MG63 (cell line): ENCODE data around the gene PTPRT. TPM values are rescaled to one million over a fixed set of nuclear protein-coding genes. Genes with fewer than 3 reads are reported as not detected.
A peak's percentile ranks its signal among the peaks of the same experiment; 100 is the strongest.

ENCODE experiments used
- DNase-seq: peaks from one replicate; pipeline ENCODE4 v3.0.0-alpha.2; 2020
- H3K27me3 ChIP-seq: fragments of 250-450 bp; sonication (Bioruptor Pico); 2 replicates; pipeline ENCODE4 v1.5.1; 2020; ENCODE audit warnings: mild to moderate bottlenecking, moderate library complexity
- H3K36me3 ChIP-seq: fragments of 250-450 bp; sonication (Bioruptor Pico); 2 replicates; pipeline ENCODE4 v1.5.1; 2020; ENCODE audit warnings: mild to moderate bottlenecking, moderate library complexity
- H3K4me3 ChIP-seq: fragments of 250-450 bp; sonication (Bioruptor Pico); 2 replicates; pipeline ENCODE4 v1.5.1; 2020; ENCODE audit warnings: mild to moderate bottlenecking, moderate library complexity
- H3K9me3 ChIP-seq: fragments of 250-450 bp; sonication (Bioruptor Pico); 2 replicates; pipeline ENCODE4 v1.5.1; 2020; ENCODE audit warnings: mild to moderate bottlenecking, moderate library complexity
- total RNA-seq: library from RNA; depleted of rRNA; stranded (reverse); fragments of >200 nt; shearing (Covaris generic); gene quantifications from 2 replicates; pipeline ENCODE4 v1.2.3, GENCODE V29; 2014; ENCODE audit warnings: low replicate concordance

The PTPRT gene
- total RNA-seq, 1 experiment from 2014 or later = not detected

GRCh38 chr20:42981253-42981652 lies 208.5 kb downstream of the PTPRT start:
- DNase-seq = no peak
- Histone ChIP-seq H3K9me3 (no peaks in the 10 kb centered on the region), H3K27me3 (peaks cover 4% of the 10 kb centered on the region), H3K4me3 (no peak overlapping the region), H3K36me3 (no peaks in the 10 kb centered on the region)

- Histone ChIP-seq H3K4me3 (no peak overlapping the region), H3K27me3 (peaks cover 4% of the 10 kb centered on the region), H3K36me3 (no peaks in the 10 kb centered on the region), H3K9me3 (no peaks in the 10 kb centered on the region)
- DNase-seq = no peak
These were observed 210.0 kb downstream of the PTPRT start for GRCh38 chr20:42979720-42980119.

GRCh38 chr20:42978184-42978974 lies 211.3 kb downstream of the PTPRT start:
- Histone ChIP-seq H3K4me3 (no peak overlapping the region), H3K27me3 (peaks cover 4% of the 10 kb centered on the region), H3K9me3 (no peaks in the 10 kb centered on the region), H3K36me3 (no peaks in the 10 kb centered on the region)
- no peak for DNase-seq

- DNase-seq = no peak
- H3K4me3 ChIP-seq = no peak overlapping the region
- H3K36me3 ChIP-seq = no peaks in the 10 kb centered on the region
- H3K27me3 ChIP-seq = peaks cover 4% of the 10 kb centered on the region
- no peaks in the 10 kb centered on the region for H3K9me3 ChIP-seq
These were observed 213.7 kb downstream of the PTPRT start for GRCh38 chr20:42975974-42976373.

- H3K36me3 ChIP-seq = no peaks in the 10 kb centered on the region
- H3K9me3 ChIP-seq = no peaks in the 10 kb centered on the region
- peaks cover 8% of the 10 kb centered on the region for H3K27me3 ChIP-seq
- H3K4me3 ChIP-seq = no peak overlapping the region
- no peak for DNase-seq
These were observed 215.4 kb downstream of the PTPRT start for GRCh38 chr20:42974347-42974746.

- Histone ChIP-seq H3K36me3 (no peaks in the 10 kb centered on the region), H3K4me3 (no peak overlapping the region), H3K9me3 (no peaks in the 10 kb centered on the region), H3K27me3 (peaks cover 5% of the 10 kb centered on the region; the same call in 1 of the 2 replicates)
- DNase-seq = no peak
These were observed 217.1 kb downstream of the PTPRT start for GRCh38 chr20:42972591-42972990.

- Histone ChIP-seq H3K36me3 (no peaks in the 10 kb centered on the region), H3K4me3 (no peak overlapping the region), H3K9me3 (no peaks in the 10 kb centered on the region), H3K27me3 (peaks cover 4% of the 10 kb centered on the region; the same call in 1 of the 2 replicates)
- DNase-seq = no peak
These were observed 221.0 kb downstream of the PTPRT start for GRCh38 chr20:42968746-42969145.

- Histone ChIP-seq H3K27me3 (no peaks in the 10 kb centered on the region), H3K4me3 (no peak overlapping the region), H3K9me3 (no peaks in the 10 kb centered on the region), H3K36me3 (no peaks in the 10 kb centered on the region)
- peak; percentile 55 for DNase-seq
These were observed 225.9 kb downstream of the PTPRT start for GRCh38 chr20:42963796-42964195.

- DNase-seq = no peak
- Histone ChIP-seq H3K27me3 (no peaks in the 10 kb centered on the region), H3K4me3 (no peak overlapping the region)
These were observed 227.9 kb downstream of the PTPRT start for GRCh38 chr20:42961771-42962170.

GRCh38 chr20:42959996-42960395 lies 229.7 kb downstream of the PTPRT start:
- no peaks in the 10 kb centered on the region for H3K27me3 ChIP-seq
- no peaks in the 10 kb centered on the region for H3K9me3 ChIP-seq
- H3K36me3 ChIP-seq = no peaks in the 10 kb centered on the region
- no peak for DNase-seq
- H3K4me3 ChIP-seq = no peak overlapping the region

More at GRCh38 chr20:42961771-42962170, 227.9 kb downstream of the PTPRT start:
- H3K36me3 ChIP-seq = no peaks in the 10 kb centered on the region
- no peaks in the 10 kb centered on the region for H3K9me3 ChIP-seq

GRCh38 chr20:42958367-42959069 lies 231.2 kb downstream of the PTPRT start:
- no peak for DNase-seq
- Histone ChIP-seq H3K9me3 (no peaks in the 10 kb centered on the region), H3K27me3 (no peaks in the 10 kb centered on the region), H3K36me3 (no peaks in the 10 kb centered on the region), H3K4me3 (no peak overlapping the region)

- Histone ChIP-seq H3K36me3 (no peaks in the 10 kb centered on the region), H3K9me3 (no peaks in the 10 kb centered on the region), H3K27me3 (no peaks in the 10 kb centered on the region), H3K4me3 (no peak overlapping the region)
- DNase-seq = no peak
These were observed 232.0 kb downstream of the PTPRT start for GRCh38 chr20:42957704-42958095.

GRCh38 chr20:42957018-42957703 lies 232.5 kb downstream of the PTPRT start:
- no peak for DNase-seq
- Histone ChIP-seq H3K27me3 (no peaks in the 10 kb centered on the region), H3K9me3 (no peaks in the 10 kb centered on the region), H3K4me3 (no peak overlapping the region), H3K36me3 (no peaks in the 10 kb centered on the region)

GRCh38 chr20:42955713-42956112 lies 234.0 kb downstream of the PTPRT start:
- H3K27me3 ChIP-seq = no peaks in the 10 kb centered on the region
- no peaks in the 10 kb centered on the region for H3K36me3 ChIP-seq
- DNase-seq = no peak
- no peaks in the 10 kb centered on the region for H3K9me3 ChIP-seq
- H3K4me3 ChIP-seq = no peak overlapping the region

- Histone ChIP-seq H3K36me3 (no peaks in the 10 kb centered on the region), H3K27me3 (no peaks in the 10 kb centered on the region), H3K9me3 (no peaks in the 10 kb centered on the region), H3K4me3 (no peak overlapping the region)
- DNase-seq = no peak
These were observed 234.8 kb downstream of the PTPRT start for GRCh38 chr20:42954951-42955350.

GRCh38 chr20:42949950-42950349 lies 239.8 kb downstream of the PTPRT start:
- Histone ChIP-seq H3K9me3 (peaks cover 3% of the 10 kb centered on the region; the same call in 1 of the 2 replicates), H3K36me3 (no peaks in the 10 kb centered on the region), H3K4me3 (no peak overlapping the region), H3K27me3 (no peaks in the 10 kb centered on the region)
- no peak for DNase-seq
